GM19193 (cell line): ENCODE data around the gene HSCB.

Experiments used
- POLR2A ChIP-seq: IDR thresholded peaks from 4 replicates; pipeline ENCODE4 v1.6.1; 2011; ENCODE audit not compliant: insufficient read depth, insufficient read length; ENCODE audit errors: extremely low read depth

Gene HSCB

GRCh38 chr22:28773461-28773867 lies 31.6 kb downstream of the HSCB start:
- TF ChIP-seq POLR2A, result no peak

GRCh38 chr22:28774378-28774777 lies 32.5 kb downstream of the HSCB start:
- TF ChIP-seq POLR2A, result no peak

- TF ChIP-seq POLR2A, result no peak
These were observed 38.0 kb downstream of the HSCB start for GRCh38 chr22:28779833-28780232.

DNA sequence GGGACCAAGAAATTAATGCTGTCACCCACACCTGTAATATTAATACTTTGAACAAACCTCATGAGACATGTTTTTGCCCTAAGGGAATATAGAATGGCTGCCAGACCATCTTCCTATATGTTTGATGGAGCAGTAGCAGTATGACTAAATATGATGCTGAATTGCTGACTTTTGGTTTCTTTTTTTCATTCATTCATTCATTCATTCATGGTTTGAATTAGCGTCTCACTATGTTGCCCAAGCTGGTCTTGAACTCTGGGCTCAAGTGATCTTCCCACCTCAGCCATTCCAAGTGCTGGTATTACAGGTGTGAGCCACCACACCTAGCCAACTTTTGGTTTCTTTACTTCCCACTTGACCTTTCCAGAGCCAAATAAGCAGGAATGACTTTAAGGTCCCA lies 38.5 kb downstream of the HSCB start:
- TF ChIP-seq POLR2A, result no peak

DNA sequence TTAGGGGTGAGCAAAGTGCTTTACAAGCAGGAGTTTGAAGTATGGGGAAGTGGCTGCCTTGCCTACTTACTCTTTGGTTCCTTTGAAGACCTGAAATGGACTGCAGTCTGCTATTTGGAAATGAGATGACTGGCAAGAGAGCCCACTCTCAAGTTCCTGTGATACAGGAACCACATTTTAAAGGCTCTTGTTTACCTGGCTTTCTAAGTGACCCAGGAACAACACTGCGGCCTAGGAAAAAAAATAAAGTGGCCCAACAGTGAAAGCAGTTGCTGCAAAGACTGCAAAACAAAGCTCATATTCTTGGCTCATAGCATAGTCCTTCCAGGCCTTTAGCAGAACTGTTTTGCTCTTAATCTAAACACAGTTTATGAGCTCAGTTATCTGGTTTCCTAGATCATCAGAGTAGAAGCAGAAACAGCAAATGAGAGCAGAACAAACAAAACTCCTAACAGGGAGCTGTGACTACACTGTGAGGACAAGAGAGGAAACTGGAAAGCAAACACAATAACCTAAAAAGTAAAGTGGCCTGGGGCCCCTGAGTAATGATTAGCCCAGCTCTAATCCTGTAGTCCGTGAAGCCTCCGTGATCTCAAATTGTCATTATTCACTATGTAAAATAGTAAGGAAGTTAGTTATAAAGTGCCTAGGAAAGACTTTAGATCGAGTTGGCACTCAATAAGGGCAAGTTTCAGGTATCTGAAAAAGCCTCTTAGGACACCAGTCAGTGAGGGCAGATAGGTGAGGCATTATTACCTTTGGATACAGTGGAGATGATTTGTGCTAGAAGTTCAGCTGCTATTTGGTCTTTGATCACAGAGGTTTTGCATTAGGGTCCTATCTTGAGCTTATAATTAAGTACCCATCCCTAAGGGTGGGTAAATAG lies 42.2 kb downstream of the HSCB start:
- no peak for TF ChIP-seq POLR2A

DNA sequence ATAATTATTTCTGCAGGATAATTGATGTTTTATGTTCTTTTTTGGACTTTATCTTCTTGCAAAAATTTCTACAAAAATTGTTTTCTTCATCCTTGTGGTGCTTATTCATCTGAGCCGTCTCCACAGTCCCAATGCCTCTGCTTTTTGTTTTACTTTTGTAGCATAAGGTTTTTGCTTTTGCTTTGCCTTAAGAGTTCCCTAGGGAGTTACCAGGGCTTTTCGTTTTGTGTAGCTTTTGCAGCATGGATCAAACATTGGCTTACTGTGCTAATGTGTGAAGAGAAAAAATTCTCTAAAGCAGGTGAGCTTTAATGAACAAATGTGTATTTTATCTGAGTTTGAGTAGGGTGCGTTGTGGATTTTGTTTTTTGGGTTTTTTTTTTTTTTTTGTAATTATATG lies 46.8 kb downstream of the HSCB start:
- TF ChIP-seq POLR2A, result no peak

GRCh38 chr22:28791124-28791523 lies 49.3 kb downstream of the HSCB start:
- TF ChIP-seq POLR2A, result no peak

DNA sequence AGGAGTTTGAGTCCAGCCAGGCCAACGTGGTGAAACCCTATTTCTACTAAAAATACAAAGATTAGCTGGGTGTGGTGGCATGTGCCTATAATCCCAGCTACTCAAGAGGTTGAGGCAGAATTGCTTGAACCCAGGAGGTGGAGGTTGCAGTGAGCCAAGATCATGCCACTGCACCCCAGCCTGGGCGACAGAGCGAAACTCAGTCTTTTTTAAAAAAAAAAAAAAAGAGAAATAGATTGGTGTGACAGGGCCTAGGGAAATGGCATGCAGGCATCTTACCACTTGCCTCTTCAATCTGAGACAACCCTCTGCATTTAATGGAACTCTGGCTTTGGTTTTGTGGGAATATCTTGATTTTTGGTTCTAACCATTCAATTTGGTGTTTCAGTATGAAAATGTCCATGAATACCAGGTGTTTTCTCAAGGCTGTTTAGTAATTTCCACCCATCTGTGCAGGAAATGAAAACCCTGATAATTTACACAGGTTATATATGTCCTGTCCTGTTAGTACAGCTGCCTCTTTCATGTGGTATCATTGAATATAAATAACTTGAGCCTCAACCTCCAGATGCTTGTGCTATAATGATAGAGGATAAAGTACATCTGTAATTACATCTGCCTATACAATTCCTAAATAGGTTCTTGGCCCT lies 50.1 kb downstream of the HSCB start:
- TF ChIP-seq POLR2A, result no peak

GRCh38 chr22:28792491-28793383 lies 50.9 kb downstream of the HSCB start:
- peak; percentile 47 for TF ChIP-seq POLR2A

- no peak for TF ChIP-seq POLR2A
These were observed 52.2 kb downstream of the HSCB start for GRCh38 chr22:28793976-28794584.

- no peak for TF ChIP-seq POLR2A
These were observed 53.3 kb downstream of the HSCB start for GRCh38 chr22:28795071-28795693.

DNA sequence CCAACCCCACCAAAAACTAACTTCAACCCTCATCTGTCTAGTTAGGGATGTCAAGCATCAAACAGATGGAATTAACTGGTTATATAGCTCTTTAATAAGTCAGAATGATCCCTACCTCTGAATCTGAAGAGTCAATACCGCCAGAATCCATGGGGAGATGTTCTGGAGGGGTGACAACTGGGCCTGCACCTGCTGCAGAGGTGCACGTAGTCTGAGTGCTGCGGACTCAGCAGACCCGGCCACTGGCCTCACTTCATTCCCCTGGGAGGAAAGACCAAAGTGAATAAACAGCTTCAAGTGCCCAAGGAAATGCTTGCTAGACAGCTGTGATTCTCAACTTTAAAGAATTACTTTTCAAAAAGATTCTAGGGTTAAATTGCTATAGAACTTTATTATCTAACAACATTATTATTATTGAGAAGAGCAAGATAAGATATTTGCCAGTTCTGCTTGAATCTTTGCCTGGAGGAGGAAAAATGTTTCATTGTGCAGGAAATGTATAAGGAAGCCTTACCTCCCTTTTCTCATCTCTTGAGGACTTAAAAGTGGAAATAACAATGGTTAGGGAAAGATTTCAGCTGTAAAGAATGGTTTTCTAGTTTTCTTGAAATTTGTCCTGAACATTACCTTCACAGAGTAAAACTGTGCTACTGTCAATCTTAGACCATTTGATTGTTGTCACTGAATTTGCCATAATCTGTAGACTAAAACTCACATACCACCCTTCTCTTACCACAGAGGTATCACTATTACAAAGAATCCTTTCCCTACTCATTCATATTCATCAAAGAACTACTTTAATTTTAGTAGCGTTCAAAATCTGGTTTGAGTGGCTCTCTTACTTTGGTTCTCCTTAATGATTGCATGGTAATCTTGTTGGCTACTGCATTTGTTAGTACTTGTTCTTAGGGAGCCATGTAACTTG lies 54.4 kb downstream of the HSCB start:
- peak; percentile 42 for TF ChIP-seq POLR2A

DNA sequence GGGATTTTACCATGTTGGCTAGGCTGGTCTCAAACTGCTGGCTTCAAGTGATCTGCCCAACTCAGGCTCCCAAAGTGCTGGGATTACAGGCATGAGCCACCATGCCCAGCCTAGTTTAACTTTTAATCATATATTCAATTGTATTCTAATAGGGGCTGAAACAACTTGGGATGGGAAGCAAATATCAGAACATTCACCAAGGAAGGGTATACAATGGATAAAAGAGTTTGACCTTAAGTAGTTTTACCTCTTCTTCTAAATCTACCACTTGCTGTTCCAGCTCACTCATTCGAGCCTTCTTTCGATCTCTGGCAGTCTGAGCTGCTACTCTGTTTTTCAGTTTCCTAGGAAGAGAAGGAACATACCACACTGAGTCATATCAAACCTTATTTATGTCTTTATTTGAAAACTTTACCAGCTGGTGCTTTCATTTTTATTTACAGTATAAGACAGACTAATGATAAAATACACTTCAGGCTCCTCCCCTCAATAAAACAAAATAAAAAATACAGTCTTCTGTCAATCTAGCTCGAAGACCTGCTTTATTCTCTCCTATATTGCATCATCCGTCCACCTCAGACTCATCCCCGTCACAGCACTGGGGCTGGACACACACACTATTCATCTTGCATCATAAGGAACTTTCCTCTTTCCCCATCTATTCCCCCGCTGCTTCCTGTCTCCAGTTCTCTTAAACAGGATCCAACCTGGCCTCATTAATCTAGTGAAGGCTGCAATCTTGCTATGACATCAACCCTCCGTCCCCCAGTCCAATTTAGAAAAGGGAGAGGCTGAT lies 57.2 kb downstream of the HSCB start:
- no peak for TF ChIP-seq POLR2A

DNA sequence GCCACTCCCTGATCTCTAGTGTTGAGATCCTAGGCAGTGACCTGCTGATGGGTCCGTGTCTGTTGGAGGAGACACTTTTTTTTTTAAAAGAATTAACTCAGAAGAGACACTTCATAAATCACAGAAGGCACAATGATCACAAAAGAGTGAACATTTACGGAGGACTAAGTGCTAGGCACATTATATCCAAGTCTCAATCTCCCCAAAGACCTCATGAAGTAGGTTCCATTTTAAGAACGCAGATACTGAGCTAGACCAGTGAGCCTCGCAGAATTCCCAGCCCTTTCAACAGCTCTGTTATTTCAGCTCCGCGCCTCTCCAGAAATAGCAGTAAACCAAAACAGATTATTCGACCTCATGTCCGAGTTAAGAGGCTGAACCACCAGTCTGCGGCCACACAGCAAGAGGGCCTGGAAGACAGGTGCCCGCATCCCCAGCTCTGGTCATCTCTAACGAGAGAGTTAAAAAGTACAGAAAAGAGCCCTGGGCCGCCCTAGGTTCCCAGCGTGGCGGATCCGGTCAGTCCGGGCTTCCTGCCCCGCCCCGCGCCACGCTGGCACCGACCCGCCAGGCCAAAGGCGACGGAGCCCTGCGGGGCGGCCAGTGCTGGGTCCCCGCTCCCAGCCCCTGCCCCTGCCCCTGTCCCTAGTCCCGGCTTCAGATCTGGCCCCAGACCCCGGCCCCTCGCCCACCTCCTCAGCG lies 57.9 kb downstream of the HSCB start:
- no peak for TF ChIP-seq POLR2A
